GM12891 (cell line): Measurements from ENCODE around the gene TM4SF1.

Experiments
- PAX5 ChIP-seq: IDR thresholded peaks from 2 replicates; pipeline ENCODE4 v1.6.1; 2011; ENCODE audit warnings: low read length, moderate library complexity, mild to moderate bottlenecking; ENCODE audit not compliant: insufficient read depth, severe bottlenecking
- POLR2A ChIP-seq: IDR thresholded peaks from 2 replicates; pipeline ENCODE4 v1.6.1; 2011; ENCODE audit warnings: low read depth, low read length, control low read depth
- POLR2AphosphoS5 ChIP-seq: IDR thresholded peaks from 2 replicates; pipeline ENCODE4 v1.6.1; 2011; ENCODE audit warnings: low read depth, low read length, control low read depth
- SPI1 ChIP-seq: IDR thresholded peaks from 2 replicates; pipeline ENCODE4 v1.6.1; 2011; ENCODE audit warnings: low read depth, low read length, control low read depth
- TAF1 ChIP-seq: IDR thresholded peaks from 2 replicates; pipeline ENCODE4 v1.6.1; 2011; ENCODE audit warnings: low read depth, low read length, control low read depth

- TF ChIP-seq POLR2A (no peak), POLR2AphosphoS5 (no peak), SPI1 (no peak), PAX5 (no peak), TAF1 (no peak)
Measured at GRCh38 chr3:149384911-149385321, 7.5 kb upstream of the TM4SF1 start.
